G401.6 (cell line): ENCODE data around the gene MCAT.

Source experiments
- FAIRE-seq: peaks from 2 replicates; lab custom pipeline; 2012; peaks lifted over from hg19 to GRCh38; lab: Jason Lieb, UNC

MCAT gene

GRCh38 chr22:43142880-43143562, at the start of gene MCAT:
MCAT (minus strand) TSS chr22:43143398; CDS start chr22:43143348, 50 bp downstream.
- no peak for FAIRE-seq

- FAIRE-seq = no peak
Measured at GRCh38 chr22:43191831-43192230, 48.6 kb upstream of the MCAT start.

- FAIRE-seq = no peak
Measured at GRCh38 chr22:43188829-43189545, 45.8 kb upstream of the MCAT start.

GRCh38 chr22:43187171-43188099, 44.2 kb upstream of the MCAT start:
- FAIRE-seq = no peak

GRCh38 chr22:43186272-43187170, 43.3 kb upstream of the MCAT start, which contains the start of gene TTLL12:
TTLL12 (minus strand) TSS chr22:43187134; CDS start chr22:43187069, 65 bp downstream.
- no peak for FAIRE-seq

GRCh38 chr22:43185860-43186261, 42.7 kb upstream of the MCAT start:
- FAIRE-seq = no peak

- FAIRE-seq = no peak
Measured at GRCh38 chr22:43183496-43184277, 40.5 kb upstream of the MCAT start.

GRCh38 chr22:43182726-43183125, 39.5 kb upstream of the MCAT start:
- no peak for FAIRE-seq

GRCh38 chr22:43182118-43182517, 38.9 kb upstream of the MCAT start:
- FAIRE-seq = no peak

GRCh38 chr22:43181321-43182076, 38.3 kb upstream of the MCAT start:
- no peak for FAIRE-seq

- FAIRE-seq = no peak
Measured at GRCh38 chr22:43180670-43181069, 37.5 kb upstream of the MCAT start.

- no peak for FAIRE-seq
Measured at GRCh38 chr22:43179911-43180195, 36.7 kb upstream of the MCAT start.

- FAIRE-seq = no peak
Measured at GRCh38 chr22:43179146-43179910, 36.1 kb upstream of the MCAT start.

- FAIRE-seq = no peak
Measured at GRCh38 chr22:43177479-43177878, 34.3 kb upstream of the MCAT start.

- FAIRE-seq = no peak
Measured at GRCh38 chr22:43176090-43176489, 32.9 kb upstream of the MCAT start.

- FAIRE-seq = no peak
Measured at GRCh38 chr22:43174941-43175531, 31.8 kb upstream of the MCAT start.

GRCh38 chr22:43173976-43174720, 30.9 kb upstream of the MCAT start:
- no peak for FAIRE-seq

- no peak for FAIRE-seq
Measured at GRCh38 chr22:43173566-43173965, 30.4 kb upstream of the MCAT start.
